Renal cortical epithelial cell (primary cell): Measurements from ENCODE around the gene GGT6. TPM values are rescaled to one million over a fixed set of nuclear protein-coding genes. Genes with fewer than 3 reads are reported as not detected.
"Not testable (repeated sequence)": the region's sequence is repeated elsewhere in the genome, so short reads cannot be mapped to it uniquely, and the experiment has no call there.

Source experiments
- DNase-seq: peaks from one replicate; pipeline ENCODE4 v3.0.0-alpha.2; 2011; ENCODE audit warnings: low read depth
- total RNA-seq: library from RNA; depleted of rRNA; stranded (reverse); fragments of >200 nt; gene quantifications from 2 replicates; pipeline ENCODE4 v1.2.3, GENCODE V29; 2014

The GGT6 gene
- total RNA-seq, 1 donor from 2014 or later: 0.05 TPM

- DNase-seq: peak; percentile 28
Measured at GRCh38 chr17:4591529-4591928, 31.2 kb upstream of the GGT6 start.

- no peak for DNase-seq
Measured at GRCh38 chr17:4590981-4591453, 30.6 kb upstream of the GGT6 start.

GRCh38 chr17:4590042-4590441 is 29.7 kb upstream of the GGT6 start:
- DNase-seq: not testable (repeated sequence)

GRCh38 chr17:4588898-4589625 is 28.7 kb upstream of the GGT6 start:
- no peak for DNase-seq

GRCh38 chr17:4588391-4588790 is 28.0 kb upstream of the GGT6 start:
- DNase-seq: no peak

GRCh38 chr17:4587803-4588202 is 27.4 kb upstream of the GGT6 start:
- DNase-seq: no peak

- DNase-seq: no peak
Measured at GRCh38 chr17:4587195-4587594, 26.8 kb upstream of the GGT6 start.

- peak; percentile 20 for DNase-seq
Measured at GRCh38 chr17:4586043-4586442, 25.7 kb upstream of the GGT6 start.

- no peak for DNase-seq
Measured at GRCh38 chr17:4585638-4585994, 25.2 kb upstream of the GGT6 start.

- peak; percentile 64 for DNase-seq
Measured at GRCh38 chr17:4584917-4585637, 24.7 kb upstream of the GGT6 start.

GRCh38 chr17:4584101-4584916 is 23.9 kb upstream of the GGT6 start, which contains the start of gene SMTNL2:
SMTNL2 (plus strand) TSS chr17:4584529; CDS start chr17:4584606, 77 bp downstream.
- DNase-seq: no peak

- DNase-seq: no peak
Measured at GRCh38 chr17:4583782-4584100, 23.4 kb upstream of the GGT6 start.

- DNase-seq: no peak
Measured at GRCh38 chr17:4583206-4583605, 22.8 kb upstream of the GGT6 start.

- no peak for DNase-seq
Measured at GRCh38 chr17:4582691-4583090, 22.3 kb upstream of the GGT6 start.

- no peak for DNase-seq
Measured at GRCh38 chr17:4582101-4582501, 21.7 kb upstream of the GGT6 start.

GRCh38 chr17:4580291-4580690 is 19.9 kb upstream of the GGT6 start:
- DNase-seq: peak; percentile 5

GRCh38 chr17:4579678-4580077 is 19.3 kb upstream of the GGT6 start:
- DNase-seq: no peak

GRCh38 chr17:4578349-4578748 is 18.0 kb upstream of the GGT6 start:
- not testable (repeated sequence) for DNase-seq

GRCh38 chr17:4577386-4577993 is 17.1 kb upstream of the GGT6 start:
- DNase-seq: no peak

- no peak for DNase-seq
Measured at GRCh38 chr17:4576729-4577322, 16.4 kb upstream of the GGT6 start.

- no peak for DNase-seq
Measured at GRCh38 chr17:4576161-4576558, 15.8 kb upstream of the GGT6 start.
